Superior temporal gyrus (tissue), 1 donor: ENCODE data around the gene DGCR6L.
A peak's percentile ranks its signal among the peaks of the same experiment; 100 is the strongest.
"Not testable (repeated sequence)": the region's sequence is repeated elsewhere in the genome, so short reads cannot be mapped to it uniquely, and the experiment has no call there.

Experiments used
- DNase-seq: peaks from one replicate; pipeline ENCODE4 v3.0.0-alpha.2; 2016; ENCODE audit errors: extremely low spot score

Gene DGCR6L

DNA sequence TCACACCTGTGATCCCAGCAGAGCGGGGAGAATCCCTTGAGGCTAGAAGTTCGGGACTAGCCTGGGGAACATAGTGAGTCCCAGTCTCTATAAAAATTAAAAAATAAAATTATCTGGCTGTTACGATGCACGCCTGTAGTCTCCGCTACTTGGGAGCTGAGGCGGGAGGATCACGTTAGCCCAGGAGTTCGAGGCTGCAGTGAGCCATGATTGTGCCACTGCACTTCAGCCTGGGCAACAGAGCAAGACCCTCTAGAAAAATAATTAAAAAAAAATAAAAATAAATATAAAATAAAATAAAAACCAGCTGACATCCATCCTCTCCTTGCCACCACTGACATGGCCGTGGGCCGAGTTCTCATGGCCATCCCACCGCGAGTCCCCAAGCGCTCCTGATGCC is 44.0 kb downstream of the DGCR6L start:
- DNase-seq: no peak

DNA sequence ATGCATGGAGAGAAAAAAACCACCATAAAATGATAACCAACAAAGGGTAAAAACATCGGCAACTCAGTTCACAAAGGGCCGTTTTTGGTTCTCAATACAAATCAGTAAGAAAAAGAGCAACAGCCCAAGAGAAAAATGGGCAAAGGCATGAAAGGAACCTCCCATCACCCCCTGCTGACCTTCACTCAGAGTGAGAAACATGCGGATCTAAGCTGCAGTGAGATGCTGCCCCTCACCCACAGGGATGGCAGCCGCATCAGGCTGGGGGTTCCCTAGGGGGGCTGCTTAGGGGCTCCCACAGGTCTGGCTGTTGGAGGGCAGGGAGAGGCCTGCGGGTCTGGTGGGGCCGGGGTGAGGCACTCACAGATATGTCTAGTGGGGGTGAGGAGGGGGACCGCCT is 44.5 kb downstream of the DGCR6L start:
- not testable (repeated sequence) for DNase-seq

DNA sequence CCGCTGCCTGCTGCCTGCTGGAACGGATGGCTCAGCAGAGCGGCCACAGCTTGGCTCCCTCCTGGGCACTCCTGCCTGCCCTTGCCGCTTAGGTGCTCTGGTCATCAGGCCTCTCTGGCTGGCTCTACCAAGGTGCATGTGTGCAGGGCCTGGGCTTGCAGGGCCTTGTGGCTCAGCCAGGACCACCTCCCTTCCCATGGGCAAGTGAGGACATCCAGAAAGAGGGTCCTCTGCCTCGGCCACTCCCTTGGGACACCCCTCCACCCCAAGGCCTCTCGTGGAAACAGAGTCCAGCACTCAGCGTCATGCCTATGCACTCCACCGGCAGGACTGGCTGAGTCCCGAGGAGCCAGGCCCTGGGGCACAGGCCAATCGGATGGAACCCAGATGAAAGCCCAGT is 45.5 kb downstream of the DGCR6L start:
- DNase-seq: not testable (repeated sequence)

DNA sequence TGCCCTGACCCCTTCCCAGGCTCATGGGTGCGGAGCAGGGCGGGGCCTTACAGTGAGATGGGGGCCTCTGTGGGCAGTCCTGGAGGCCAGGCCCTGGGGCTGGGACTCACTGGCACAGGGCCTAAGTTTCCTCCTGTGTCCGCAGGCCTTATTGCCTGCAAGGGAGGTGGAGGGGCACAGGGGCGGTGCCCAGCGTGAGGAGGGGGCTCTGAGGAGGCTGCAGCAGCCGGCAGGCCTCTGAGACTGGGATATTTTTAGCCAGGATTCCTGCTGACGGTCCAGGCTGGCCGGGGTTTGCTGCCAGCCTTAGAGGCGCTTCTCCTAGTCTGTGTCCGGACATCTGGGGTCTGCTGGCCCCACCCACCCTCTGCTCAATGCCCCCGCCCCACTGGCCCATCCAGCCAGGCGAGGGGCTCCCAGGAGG is 46.1 kb downstream of the DGCR6L start:
- DNase-seq: no peak

DNA sequence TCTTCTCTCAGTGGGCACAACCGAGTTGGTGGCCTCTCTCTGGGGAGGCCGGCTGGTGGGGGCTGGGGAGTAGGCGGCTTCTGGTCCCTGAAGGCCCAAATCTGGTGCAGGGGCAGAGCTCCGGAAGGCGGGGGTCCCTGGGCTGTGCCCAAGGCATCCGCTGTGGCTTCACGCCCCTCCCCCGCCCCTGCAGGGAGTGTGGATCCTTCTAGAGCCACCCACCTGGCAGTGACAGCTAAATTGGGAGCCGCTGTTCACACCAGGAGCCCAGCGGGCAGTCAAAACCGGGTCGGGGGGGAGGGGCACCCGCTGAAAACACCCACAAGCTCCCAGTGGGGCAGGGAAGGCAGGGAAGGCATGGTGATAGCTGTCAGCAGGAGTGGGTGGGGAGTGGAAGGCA is 47.2 kb downstream of the DGCR6L start:
- no peak for DNase-seq

DNA sequence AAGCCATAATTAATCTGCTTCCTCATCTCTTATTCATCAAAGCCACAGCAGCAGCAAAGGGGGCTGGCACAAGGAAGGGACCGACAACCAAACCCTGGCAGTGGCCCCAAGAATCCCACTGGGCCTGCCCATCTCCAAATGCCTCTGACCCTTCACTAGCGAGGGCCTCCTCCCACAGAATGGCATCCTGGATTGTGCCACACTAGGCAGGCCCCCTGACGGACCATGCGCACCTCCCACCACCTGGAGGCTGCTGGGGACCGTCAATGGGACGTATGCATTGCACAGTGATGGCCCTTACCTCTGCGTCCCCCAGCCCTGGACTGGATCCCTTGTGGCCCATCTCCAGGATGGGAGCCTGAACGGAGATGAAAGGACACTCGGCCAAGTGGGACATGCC is 47.7 kb downstream of the DGCR6L start:
- no peak for DNase-seq

DNA sequence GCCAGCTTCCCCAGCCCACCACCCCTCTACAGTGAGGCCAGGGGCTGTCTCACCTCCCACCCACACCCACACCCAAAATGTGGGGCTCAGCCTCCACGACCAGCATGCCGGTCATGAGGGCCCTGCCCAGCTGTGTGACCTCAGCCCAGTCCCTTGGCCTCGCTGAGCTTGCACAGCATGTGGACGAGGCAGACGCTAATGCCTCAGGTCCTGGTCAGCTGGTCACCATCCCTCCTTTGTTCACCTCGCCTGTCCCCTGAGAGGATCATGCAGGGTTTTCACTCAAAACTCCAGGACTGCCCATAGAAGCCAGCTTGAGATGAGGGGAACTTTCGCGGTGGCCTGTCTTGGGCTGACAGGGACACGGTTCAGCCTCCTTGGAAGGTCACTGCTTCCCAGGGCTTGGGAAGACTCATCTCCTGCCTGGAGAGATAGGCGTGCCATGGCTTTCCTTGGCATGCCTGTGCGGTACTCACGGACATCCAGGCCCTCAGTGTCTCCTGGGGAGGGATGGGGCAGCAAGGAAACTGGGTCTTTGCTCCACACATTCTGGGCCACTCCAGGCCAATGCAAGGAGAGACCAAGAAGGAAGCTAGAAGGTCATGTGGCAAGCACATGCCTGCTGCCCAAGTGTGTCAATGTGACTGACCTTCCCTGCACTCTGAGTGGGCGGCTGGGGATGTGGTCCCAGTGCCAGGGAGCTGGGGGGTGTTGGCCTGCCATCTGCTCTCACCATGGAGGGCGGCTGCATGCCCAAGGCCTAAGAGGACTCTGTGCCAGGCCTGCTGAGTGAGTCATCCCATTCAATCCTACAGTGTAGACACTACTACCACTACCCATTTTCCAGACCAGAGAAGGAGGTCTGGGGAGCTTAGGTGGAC is 48.5 kb downstream of the DGCR6L start:
- no peak for DNase-seq

DNA sequence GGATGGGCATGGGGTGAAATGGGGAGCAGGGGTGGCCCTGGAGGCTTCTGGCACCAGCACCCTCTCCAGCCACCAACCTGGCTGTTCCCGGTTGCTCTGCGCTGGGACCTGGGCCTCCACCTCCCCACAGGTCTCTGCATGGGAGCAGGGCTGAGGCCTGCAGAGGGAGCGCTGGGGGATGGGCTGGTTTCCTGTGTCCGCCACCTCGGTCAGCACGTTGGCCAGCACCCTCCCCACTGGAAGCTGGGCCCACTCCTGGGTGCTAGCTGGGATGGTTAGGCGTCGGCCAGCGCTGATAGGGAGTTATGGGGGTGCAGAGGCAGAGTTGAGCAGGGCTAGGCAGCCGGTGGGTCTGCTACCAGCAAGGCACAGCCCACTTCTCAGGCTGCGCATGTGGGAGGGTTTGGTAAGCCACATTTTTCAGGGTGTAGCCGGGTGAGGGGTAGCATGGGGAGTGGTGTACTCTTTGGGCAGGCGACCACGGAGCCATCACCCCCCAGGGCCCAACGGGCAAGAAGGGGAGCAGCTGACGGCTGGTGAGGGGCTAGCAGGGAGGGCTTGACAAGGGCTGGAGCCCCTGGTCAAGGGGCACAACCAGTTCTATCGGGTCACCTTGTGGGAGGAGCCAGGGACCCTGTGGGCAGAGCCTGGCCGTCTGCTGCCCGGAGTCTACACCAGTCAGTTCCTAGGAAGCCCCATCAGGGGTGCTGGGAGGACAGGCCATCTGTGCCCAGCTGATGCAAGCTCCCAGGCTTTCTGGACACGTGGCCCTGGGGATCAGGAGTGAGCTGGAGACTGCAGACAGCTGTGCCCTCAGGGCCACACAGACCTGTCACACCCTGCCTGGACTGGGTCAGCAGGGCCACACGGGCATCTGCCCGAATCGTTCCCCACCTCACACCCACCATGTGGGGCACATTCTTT is 49.4 kb downstream of the DGCR6L start:
- not testable (repeated sequence) for DNase-seq

DNA sequence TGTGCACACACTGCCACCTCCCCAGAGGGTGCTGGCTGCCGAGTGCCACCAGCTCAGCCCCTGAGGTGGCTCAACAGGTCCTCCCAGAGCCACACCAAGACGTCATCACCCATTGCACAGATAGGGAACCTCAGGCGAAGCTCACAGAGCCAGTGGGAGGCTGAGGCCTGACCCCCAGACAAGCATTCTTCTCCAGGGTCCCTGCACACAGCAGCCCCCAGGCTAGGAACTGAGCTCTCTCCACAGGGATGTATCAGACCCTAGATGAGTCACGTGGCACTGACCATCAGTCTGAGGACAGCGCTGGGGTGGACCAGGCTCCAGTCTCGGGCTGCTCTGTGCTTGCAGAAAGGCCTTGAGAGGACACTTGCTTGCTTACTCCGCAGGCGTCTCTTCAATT is 50.2 kb downstream of the DGCR6L start:
- DNase-seq: not testable (repeated sequence)

DNA sequence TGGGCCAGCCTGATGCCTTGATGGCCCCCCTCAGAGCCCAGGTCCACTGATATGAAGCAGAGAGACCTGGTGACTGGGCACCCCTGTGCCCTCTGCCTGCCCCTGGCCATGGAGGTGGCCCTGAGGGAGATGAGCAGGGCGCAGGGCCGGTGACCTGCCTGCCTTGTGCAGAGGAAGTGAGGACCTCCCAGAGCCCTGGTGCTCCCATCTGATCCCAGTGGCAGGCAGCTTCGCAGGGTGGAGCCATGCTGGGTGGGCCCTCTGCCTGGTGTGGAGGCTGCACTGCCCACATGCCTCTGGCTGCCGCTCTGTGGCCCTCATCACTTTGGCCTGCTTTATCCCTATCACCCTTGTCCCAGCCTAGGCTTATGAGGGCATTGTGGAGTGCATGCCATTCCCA is 50.7 kb downstream of the DGCR6L start:
- not testable (repeated sequence) for DNase-seq

DNA sequence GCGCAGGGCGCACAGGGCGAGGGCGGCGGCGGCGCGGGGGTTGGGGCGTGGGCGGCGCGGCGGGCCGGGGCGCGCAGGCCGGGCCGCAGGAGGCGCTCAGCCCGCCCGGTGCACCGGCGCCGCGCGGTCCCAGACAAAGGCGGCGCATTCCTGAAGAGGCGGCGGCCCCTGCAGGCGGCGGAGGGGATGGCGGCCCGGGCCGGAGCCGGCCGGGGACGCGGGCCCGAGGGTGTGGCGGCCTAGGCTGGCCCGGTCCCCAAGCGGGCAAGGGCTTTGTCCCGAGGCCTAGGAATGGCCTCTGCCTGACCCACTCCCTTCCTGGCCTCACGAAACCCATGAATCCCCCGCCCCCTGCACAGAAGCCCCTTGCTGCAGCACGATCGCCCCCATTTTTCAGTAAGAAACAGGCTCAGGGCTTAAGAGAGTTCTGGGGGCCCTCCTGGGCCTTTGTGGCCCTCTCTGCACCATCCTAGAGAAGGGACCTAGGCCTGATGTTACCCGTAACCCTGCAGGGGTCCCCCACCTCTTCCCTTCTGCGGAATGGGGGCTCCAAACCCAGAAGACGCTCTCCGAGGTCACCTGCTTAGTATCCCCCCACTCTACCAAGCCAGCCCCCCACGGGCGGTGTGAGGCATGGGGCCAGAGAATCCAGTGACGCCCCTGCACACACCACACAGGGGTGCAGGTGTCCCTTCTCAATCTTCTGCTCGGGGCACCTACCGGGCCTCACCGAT is 51.4 kb downstream of the DGCR6L start, which contains the start of gene RTN4R:
Gene RTN4R, minus strand, starts transcription at position 40 of the 734 bp plus-strand sequence. CDS start 226 bp downstream, outside the sequence.
- DNase-seq: peak; percentile 53

DNA sequence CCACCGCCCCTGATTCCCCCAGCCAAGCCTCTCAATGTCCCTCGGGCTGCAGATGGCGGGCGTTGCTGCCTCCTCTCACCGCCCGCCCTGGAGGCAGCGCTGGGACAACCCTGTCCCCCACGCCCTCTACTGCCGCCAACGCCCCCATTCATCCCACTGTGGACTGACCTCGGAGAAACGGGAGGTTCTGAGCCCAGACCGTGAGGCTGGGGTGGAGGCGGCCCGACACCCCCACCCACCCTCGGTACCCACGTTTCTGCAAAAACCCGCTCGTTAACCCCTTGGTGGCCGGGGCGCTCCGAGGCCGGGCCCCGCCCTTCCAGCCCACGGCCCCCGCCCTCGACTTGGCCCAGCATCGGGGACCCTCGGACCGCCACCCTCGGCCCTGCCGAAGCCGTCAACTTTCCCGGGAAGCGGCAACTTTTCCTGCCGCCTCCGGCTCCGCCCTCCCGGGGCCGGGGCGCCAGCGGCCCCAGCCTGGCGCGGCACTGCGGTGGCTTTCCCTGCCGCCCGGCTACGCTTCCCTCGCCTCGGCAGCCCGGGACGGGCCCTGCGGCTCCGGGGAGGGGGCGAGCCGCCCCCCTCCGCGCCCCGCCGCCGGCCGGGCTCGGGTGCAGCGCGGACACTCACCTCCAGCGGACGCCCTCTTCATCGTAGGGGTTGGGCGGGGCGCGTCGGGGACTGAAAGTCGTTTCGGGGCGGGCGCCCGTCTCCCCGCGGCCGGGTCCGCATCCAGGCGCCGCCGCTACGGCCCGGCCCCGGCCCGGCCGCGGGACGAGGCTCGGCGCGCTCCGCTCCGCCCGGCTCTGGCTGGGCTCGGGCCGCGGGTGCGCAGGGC is 52.2 kb downstream of the DGCR6L start:
- no peak for DNase-seq

DNA sequence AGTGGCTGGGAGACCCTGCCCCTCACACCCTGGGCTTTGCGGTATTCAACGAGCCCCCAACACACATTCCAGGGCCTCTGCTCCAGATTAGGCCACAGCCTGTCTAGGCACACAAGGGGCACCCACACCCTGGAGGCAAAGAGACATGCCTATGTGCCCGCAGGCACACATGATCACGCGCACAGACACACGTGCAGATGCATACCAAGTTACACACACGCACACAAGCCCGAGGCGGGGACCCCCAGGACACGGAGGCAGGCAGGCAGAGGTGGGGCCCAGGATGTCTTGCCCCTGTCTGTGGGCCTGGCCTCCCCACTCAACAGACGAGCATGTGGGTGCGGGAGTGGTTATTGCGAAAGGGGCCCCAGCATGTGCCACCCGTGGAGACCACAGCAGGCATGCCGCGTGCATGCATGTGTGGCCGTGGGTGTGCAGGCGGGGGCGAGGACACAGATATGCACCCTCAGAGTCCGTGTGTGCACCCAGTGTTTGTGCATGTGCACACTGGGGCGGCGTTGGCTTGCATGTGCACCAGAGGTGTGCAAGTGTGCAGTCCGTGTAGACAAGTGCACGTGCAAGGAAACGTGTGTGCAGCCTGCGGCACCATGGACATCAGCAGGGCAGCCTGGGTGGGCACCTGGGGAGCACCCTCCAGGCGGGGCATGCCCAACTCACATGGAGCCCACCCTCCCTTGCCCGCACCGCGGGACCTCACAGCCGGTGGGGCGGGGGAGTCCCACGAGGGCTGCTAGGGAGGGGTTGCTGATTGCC is 53.0 kb downstream of the DGCR6L start:
- DNase-seq: not testable (repeated sequence)

DNA sequence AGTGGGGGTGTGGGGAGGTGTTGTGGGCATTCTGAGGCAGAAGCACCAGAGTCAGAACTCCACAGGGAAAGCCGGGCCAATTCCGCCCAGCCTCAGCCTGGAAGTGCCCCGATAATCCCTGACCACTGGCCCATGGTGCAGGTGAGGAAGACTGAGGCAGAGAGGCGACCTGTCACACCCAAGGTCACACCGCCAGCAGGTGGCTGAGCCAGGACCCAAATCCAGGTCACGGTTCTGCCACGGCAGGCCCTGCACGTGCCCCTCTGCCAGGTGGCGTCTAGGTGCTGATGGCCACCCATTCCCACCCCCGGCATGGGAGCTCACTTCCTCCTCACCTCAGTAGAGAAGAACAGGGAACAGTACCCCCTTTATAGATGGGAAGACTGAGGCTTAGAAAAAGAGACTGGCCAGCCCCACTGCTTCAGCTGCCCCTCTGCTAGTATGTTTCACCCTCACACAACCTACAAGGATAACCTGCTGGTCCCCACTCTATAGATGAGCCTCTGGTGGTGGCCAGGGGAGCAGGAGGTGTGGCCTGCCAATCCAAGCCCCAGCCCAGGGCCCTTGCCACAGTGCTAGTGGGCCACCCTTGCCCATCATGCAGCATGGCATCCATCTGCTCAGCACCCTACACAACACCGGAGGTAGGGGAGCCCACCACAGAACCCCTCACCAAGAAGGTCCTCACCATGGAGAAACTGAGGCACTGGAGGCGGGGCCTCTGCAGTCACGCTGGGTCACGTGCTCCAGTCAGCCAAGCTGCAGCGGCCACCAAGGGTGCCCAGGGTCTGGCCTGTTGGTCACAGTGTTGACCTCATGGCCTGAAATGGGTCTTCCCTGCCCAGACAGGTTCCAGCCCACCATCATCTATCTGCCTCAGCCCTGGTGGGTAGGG is 53.8 kb downstream of the DGCR6L start:
- DNase-seq: not testable (repeated sequence)

DNA sequence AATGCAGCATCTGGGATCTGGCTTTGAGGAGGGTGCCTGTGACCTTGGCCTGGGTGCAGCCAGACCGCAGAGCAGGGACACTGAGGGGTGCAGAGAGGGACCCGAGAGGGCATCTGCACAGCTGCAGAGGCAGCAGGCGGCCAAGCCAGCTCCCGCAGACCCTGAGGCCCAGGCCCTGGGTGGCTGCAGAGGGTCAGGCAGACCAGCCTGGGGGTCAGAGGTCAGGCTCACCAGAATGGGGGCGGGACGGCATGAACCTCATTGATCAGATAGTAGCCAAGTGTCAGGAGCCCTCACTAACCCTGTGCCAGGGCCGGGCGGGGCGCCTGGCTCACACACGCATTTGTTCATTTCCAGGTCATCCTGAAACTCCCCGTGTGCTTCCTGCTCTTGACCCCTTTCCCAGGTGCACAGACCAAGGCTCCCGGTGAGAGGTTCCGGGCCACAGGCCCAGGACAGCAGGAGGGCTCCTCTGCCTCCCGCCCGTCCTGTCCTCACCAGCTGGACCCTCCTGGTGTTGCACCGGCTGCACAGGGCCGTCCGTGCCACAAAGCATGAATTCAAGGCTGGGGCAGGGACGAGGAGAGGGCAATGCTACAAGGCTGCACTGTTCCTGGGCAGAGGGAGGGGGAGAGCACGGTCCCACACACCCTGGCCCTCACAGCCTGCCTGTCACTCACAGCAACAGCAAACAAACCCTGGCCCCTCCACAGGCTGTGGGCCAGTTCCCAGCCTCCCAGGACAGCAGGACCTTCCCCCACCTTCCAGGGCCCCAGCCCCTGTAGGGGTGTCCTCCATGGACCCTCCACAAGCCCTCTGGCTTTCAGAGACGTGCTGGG is 55.0 kb downstream of the DGCR6L start:
- DNase-seq: no peak
